Adrenal gland (tissue), 5 donors: Measurements from ENCODE around the gene MCUR1.

ENCODE experiments used
- POLR2A ChIP-seq, 2 donors: fragments of 450-650 bp; IDR thresholded peaks; one replicate each; pipeline ENCODE4 v1.6.1; 2017; ENCODE audit warnings: antibody characterized with exemption in 2 of 2, mild to moderate bottlenecking in 2 of 2, moderate library complexity in 1 of 2
- TF ChIP-seq, protein P1 (sequence below), 6 experiments: fragments of 450-650 bp in 4 of 6; fragments of 200-600 bp in 2 of 6; sonication (generic) in 1 of 6; IDR thresholded peaks; 1 replicate in 5 of 6; 2 replicates in 1 of 6; pipeline versions ENCODE4 v1.5.1 to v1.8.0; 2016 to 2021; ENCODE audit warnings: antibody characterized with exemption in 6 of 6, mild to moderate bottlenecking in 2 of 6, moderate library complexity in 1 of 6
- donor health status: DM: no; HTN: no; CAD: no.

DNA sequence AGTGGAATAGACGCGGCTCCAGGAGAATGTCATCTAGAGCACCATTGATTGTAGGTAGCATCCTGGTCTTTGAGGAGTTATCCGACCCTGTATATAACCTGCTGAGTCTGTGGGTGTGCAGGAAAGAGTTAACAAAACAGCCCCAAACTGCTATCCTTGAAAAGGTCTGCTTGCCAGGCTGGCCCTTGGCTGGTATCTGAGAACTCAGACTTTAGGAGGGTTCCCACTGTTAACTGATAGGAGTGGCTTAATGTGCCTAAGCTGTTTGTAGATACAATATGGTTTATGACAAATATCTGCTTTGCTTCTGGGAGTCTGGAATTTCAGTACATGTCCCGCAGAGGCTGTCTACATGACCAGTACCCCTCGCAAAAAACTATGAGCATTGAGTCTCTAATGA, 27.6 kb upstream of the MCUR1 start:
- TF ChIP-seq, protein P1, sequence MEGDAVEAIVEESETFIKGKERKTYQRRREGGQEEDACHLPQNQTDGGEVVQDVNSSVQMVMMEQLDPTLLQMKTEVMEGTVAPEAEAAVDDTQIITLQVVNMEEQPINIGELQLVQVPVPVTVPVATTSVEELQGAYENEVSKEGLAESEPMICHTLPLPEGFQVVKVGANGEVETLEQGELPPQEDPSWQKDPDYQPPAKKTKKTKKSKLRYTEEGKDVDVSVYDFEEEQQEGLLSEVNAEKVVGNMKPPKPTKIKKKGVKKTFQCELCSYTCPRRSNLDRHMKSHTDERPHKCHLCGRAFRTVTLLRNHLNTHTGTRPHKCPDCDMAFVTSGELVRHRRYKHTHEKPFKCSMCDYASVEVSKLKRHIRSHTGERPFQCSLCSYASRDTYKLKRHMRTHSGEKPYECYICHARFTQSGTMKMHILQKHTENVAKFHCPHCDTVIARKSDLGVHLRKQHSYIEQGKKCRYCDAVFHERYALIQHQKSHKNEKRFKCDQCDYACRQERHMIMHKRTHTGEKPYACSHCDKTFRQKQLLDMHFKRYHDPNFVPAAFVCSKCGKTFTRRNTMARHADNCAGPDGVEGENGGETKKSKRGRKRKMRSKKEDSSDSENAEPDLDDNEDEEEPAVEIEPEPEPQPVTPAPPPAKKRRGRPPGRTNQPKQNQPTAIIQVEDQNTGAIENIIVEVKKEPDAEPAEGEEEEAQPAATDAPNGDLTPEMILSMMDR (IDR thresholded peaks at IDR 0.05): no peak
- TF ChIP-seq POLR2A (IDR thresholded peaks at IDR 0.05): no peak
